KMS-11 (cell line): ENCODE measurements around the gene PIGBOS1.

Experiments used
- H2AFZ ChIP-seq: fragments of 200-600 bp; sonication (generic); 2 replicates; pipeline ENCODE4 v1.6.1; 2016; ENCODE audit warnings: antibody characterized with exemption, mixed run types, low read depth
- H3K27ac ChIP-seq: fragments of 200-600 bp; sonication (generic); 2 replicates; pipeline ENCODE4 v1.6.1; 2016; ENCODE audit warnings: mild to moderate bottlenecking, mixed run types
- H3K27me3 ChIP-seq: fragments of 200-600 bp; sonication (generic); 2 replicates; pipeline ENCODE4 v1.6.1; 2017; ENCODE audit warnings: mild to moderate bottlenecking, low read depth, mixed run types, moderate library complexity; ENCODE audit not compliant: insufficient read depth
- H3K36me3 ChIP-seq: fragments of 200-600 bp; sonication (generic); 2 replicates; pipeline ENCODE4 v1.6.1; 2017; ENCODE audit warnings: mild to moderate bottlenecking, mixed run types; ENCODE audit not compliant: insufficient read depth
- H3K4me1 ChIP-seq: fragments of 200-600 bp; sonication (generic); 2 replicates; pipeline ENCODE4 v1.6.1; 2016; ENCODE audit warnings: mild to moderate bottlenecking, low read depth, mixed run types; ENCODE audit not compliant: poor library complexity, severe bottlenecking
- H3K4me2 ChIP-seq: fragments of 200-600 bp; sonication (generic); 2 replicates; pipeline ENCODE4 v1.7.0; 2016; ENCODE audit warnings: mild to moderate bottlenecking, mixed run types
- H3K4me3 ChIP-seq: fragments of 200-600 bp; sonication (generic); IDR thresholded peaks from 2 replicates; pipeline ENCODE4 v1.6.1; 2017; ENCODE audit warnings: low read depth, low read length, mixed read lengths; ENCODE audit not compliant: insufficient read depth
- H3K79me2 ChIP-seq: fragments of 200-600 bp; sonication (generic); 2 replicates; pipeline ENCODE4 v1.6.1; 2016; ENCODE audit warnings: low read depth, mixed run types; ENCODE audit not compliant: insufficient read depth
- H3K9ac ChIP-seq: fragments of 200-600 bp; sonication (generic); 2 replicates; pipeline ENCODE4 v1.6.1; 2016; ENCODE audit warnings: mild to moderate bottlenecking, mixed run types
- H4K20me1 ChIP-seq: fragments of 200-600 bp; sonication (generic); 2 replicates; pipeline ENCODE4 v1.6.1; 2016; ENCODE audit warnings: mild to moderate bottlenecking, mixed run types; ENCODE audit not compliant: insufficient read depth
- CTCF ChIP-seq: fragments of 200-600 bp; sonication (generic); conservative IDR thresholded peaks from 2 replicates; pipeline ENCODE4 v1.6.1; 2017; ENCODE audit warnings: low read depth, mild to moderate bottlenecking, antibody characterized with exemption, low read length, moderate library complexity, mixed read lengths

The PIGBOS1 gene

DNA sequence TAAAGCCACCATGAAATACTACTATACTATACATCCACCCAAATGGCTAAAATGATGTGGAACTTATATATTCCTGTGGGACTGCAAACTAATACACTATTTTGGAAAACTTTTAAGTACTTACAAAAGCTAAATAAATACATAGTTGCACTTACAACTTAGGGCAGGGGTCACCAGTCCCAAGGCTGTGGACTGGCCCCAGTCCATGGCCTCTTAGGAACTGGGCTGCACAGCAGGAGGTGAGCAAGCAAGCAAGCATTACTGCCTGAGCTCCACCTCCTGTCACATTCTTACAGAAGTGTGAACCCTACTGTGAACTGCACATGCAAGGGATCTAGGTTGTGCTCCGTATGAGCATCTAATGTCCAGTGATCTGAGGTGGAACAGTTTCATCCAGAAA lies 18.2 kb upstream of the PIGBOS1 start:
- no peaks in the 10 kb centered on the region; the same call in 1 of the 2 replicates for H3K36me3 ChIP-seq
- TF ChIP-seq CTCF, result no peak

GRCh38 chr15:55334997-55335396 lies 16.1 kb upstream of the PIGBOS1 start:
- Histone ChIP-seq H3K4me2 (no peak overlapping the region), H3K79me2 (no peaks in the 10 kb centered on the region), H3K27ac (no peak overlapping the region), H3K9ac (no peak overlapping the region), H3K27me3 (no peaks in the 10 kb centered on the region), H3K4me1 (no peaks in the 10 kb centered on the region), H2AFZ (no peak overlapping the region), H3K4me3 (no peak overlapping the region), H3K36me3 (no peaks in the 10 kb centered on the region), H4K20me1 (no peaks in the 10 kb centered on the region)
- TF ChIP-seq CTCF, result no peak

More for the DNA sequence above, 18.2 kb upstream of the PIGBOS1 start:
- H3K27ac ChIP-seq, result no peak overlapping the region
- H3K4me1 ChIP-seq, result no peaks in the 10 kb centered on the region
- no peak overlapping the region for H3K9ac ChIP-seq
- no peak overlapping the region for H3K4me3 ChIP-seq
- no peaks in the 10 kb centered on the region for H3K79me2 ChIP-seq
- no peaks in the 10 kb centered on the region for H3K27me3 ChIP-seq
- H3K4me2 ChIP-seq, result no peak overlapping the region
- H4K20me1 ChIP-seq, result no peaks in the 10 kb centered on the region
- no peak overlapping the region for H2AFZ ChIP-seq

DNA sequence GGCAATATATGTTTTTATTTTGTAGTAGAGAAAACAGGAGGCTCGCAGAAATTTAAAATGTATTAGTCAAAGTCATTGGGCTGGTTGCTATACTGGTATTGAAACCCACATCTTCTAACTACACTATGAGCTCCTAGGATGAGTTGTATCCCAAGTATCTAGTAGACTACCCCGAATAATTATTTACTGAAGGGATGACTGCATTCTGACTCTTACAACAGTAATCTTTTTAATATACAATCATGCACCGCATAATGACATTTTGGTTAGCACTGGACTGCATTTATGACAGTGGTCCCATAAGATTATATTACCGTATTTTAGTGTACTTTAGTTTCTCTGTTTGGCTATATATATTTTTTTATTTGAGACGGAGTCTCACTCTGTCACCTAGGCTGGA lies 15.4 kb upstream of the PIGBOS1 start:
- no peak overlapping the region for H3K27ac ChIP-seq
- no peak overlapping the region for H3K9ac ChIP-seq
- no peak overlapping the region for H3K4me2 ChIP-seq
- no peaks in the 10 kb centered on the region for H3K27me3 ChIP-seq
- H3K36me3 ChIP-seq, result no peaks in the 10 kb centered on the region
- H2AFZ ChIP-seq, result no peak overlapping the region
- no peaks in the 10 kb centered on the region for H3K4me1 ChIP-seq
- H3K79me2 ChIP-seq, result no peaks in the 10 kb centered on the region
- no peaks in the 10 kb centered on the region for H4K20me1 ChIP-seq
- TF ChIP-seq CTCF, result no peak
- H3K4me3 ChIP-seq, result no peak overlapping the region

DNA sequence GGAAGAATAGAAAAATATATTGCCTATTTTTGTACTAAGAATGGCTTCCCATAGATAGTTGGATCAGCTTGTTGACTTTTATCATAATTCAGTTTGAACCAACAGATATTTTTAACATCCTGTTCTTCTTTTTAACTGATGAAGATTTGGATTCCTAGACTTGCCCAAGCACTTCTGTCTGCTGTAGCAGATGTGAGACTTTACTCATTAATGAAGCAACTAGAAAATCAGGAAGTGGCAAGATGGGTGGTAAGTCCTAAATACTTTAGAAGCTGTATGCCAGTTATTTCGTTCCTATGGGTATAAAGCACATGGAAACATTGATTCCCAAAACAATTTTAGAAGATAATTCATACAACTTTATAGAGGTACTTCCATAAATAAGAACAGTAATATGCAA lies 8.5 kb upstream of the PIGBOS1 start:
- no peak overlapping the region for H3K4me3 ChIP-seq
- H3K36me3 ChIP-seq, result no peaks in the 10 kb centered on the region
- no peak overlapping the region for H3K4me2 ChIP-seq
- H3K9ac ChIP-seq, result no peak overlapping the region
- no peaks in the 10 kb centered on the region for H4K20me1 ChIP-seq
- no peaks in the 10 kb centered on the region for H3K27me3 ChIP-seq
- H3K79me2 ChIP-seq, result no peaks in the 10 kb centered on the region
- H3K27ac ChIP-seq, result no peak overlapping the region
- no peak for TF ChIP-seq CTCF
- no peaks in the 10 kb centered on the region for H3K4me1 ChIP-seq
- no peak overlapping the region for H2AFZ ChIP-seq
